Measurements from ENCODE around the gene AUP1. TPM values are rescaled to one million over a fixed set of nuclear protein-coding genes. Genes with fewer than 3 reads are reported as not detected.
A peak's percentile ranks its signal among the peaks of the same experiment; 100 is the strongest.

The AUP1 gene
- total and polyA plus RNA-seq, 11 donors: 33.6 to 168 (median 56.4) TPM

DNA sequence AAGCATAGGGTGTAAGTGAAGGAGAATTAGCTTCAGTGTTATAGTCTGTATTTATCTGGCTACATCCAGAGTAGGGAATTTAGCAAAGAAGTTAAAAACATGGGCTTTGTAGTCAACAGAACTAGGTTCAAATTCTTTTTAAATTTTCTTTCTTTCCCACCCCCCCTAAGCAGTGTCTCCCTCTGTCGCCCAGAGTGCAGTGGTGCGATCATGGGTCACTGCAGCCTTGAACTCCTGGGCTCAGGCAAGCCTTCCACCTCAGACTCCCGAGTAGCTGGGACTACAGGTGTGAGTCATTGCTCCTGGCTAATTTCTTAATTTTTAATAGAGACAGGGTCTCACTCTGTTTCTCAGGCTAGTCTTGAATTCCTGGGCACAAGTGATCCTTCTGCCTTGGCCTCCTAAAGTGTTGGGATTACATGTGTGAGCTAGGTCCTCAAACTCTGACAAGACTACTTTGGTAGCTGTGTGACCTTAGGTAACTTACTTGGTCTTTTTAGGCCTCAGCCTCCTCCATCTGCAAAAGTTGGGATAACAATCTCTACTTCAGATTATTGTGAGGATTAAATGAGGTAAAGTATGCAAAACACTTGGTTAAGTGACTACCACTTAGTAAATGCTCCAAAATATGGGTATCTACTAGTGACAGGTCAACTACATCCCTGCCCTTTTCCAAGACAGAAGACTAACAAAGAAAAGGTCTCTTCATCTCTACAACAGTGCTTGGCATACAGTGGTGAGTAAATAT lies 42.8 kb upstream of the AUP1 start:
- intact Hi-C loops (cut with DNase I): no loop called here
- TF ChIP-seq, protein P1, sequence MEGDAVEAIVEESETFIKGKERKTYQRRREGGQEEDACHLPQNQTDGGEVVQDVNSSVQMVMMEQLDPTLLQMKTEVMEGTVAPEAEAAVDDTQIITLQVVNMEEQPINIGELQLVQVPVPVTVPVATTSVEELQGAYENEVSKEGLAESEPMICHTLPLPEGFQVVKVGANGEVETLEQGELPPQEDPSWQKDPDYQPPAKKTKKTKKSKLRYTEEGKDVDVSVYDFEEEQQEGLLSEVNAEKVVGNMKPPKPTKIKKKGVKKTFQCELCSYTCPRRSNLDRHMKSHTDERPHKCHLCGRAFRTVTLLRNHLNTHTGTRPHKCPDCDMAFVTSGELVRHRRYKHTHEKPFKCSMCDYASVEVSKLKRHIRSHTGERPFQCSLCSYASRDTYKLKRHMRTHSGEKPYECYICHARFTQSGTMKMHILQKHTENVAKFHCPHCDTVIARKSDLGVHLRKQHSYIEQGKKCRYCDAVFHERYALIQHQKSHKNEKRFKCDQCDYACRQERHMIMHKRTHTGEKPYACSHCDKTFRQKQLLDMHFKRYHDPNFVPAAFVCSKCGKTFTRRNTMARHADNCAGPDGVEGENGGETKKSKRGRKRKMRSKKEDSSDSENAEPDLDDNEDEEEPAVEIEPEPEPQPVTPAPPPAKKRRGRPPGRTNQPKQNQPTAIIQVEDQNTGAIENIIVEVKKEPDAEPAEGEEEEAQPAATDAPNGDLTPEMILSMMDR (IDR thresholded peaks at IDR 0.05): no peak
- TF ChIP-seq POLR2A (IDR thresholded peaks at IDR 0.05): no peak
- no peak overlapping the region for H3K27ac ChIP-seq
- WGBS, 4 donors: 69 to 79% (median 75%) methylated on average over 3 of the region's 3 CpGs
- no peaks in the 10 kb centered on the region for H3K9me3 ChIP-seq
- no peaks in the 10 kb centered on the region for H3K36me3 ChIP-seq
- no peak for ATAC-seq
- no peak overlapping the region for H3K4me3 ChIP-seq
- DNase-seq: no peak
- peaks cover 0 to 3% (median 0%) of the 10 kb centered on the region in 9 donors for H3K27me3 ChIP-seq
- H3K4me1 ChIP-seq: peaks cover 0 to 62% (median 2%) of the 10 kb centered on the region in 12 donors

DNA sequence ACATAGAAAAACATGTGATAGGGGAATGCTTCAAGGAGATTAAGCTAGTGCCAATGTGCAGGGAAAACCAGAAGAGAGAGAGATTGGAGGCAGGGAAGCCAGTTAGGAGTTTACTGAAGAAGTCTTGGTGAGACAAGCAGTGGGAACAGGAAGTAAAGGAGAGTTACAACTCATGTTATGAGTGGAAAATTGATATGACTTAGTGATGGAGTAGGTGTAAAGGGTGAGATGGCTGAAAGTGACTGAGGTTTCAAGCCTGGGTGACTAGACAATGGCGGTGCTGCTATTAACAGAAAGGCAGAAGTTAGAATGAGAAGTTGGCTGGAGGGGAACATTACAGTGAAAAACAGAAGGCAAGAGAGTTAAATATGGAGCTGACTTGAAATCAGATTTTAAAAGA lies 41.6 kb upstream of the AUP1 start:
- Histone ChIP-seq H3K27me3 (peaks cover 0 to under 1% (median 0%) of the 10 kb centered on the region in 9 donors), H3K4me1 (peaks cover 0 to 51% (median 0%) of the 10 kb centered on the region in 12 donors)
- no peak for ATAC-seq

GRCh38 chr2:74569686-74570085 lies 40.2 kb upstream of the AUP1 start:
- WGBS, 4 donors: 38 to 90% (median 82%) methylated on average over 1 of the region's 1 CpG
- intact Hi-C loops (cut with DNase I): no loop called here
- Histone ChIP-seq H3K27me3 (no peaks in the 10 kb centered on the region), H3K27ac (no peak overlapping the region), H3K4me1 (peaks cover 0 to 38% (median 0%) of the 10 kb centered on the region in 12 donors), H3K4me3 (no peak overlapping the region), H3K9me3 (no peaks in the 10 kb centered on the region), H3K36me3 (no peaks in the 10 kb centered on the region)
- DNase-seq (no peak), ATAC-seq (no peak)
- TF ChIP-seq POLR2A (IDR thresholded peaks at IDR 0.05): no peak
- TF ChIP-seq, protein P1 (IDR thresholded peaks at IDR 0.05): no peak

More for the DNA sequence above, 41.6 kb upstream of the AUP1 start:
- peak overlapping the region in 1 of 12 donors; percentile 11 for H3K27ac ChIP-seq
- H3K36me3 ChIP-seq: no peaks in the 10 kb centered on the region
- TF ChIP-seq POLR2A (IDR thresholded peaks at IDR 0.05): no peak
- intact Hi-C loops (cut with DNase I): no loop called here
- DNase-seq: no peak
- no peaks in the 10 kb centered on the region for H3K9me3 ChIP-seq
- H3K4me3 ChIP-seq: no peak overlapping the region
- 73 to 83% (median 78%) methylated on average over 1 of the region's 1 CpG for WGBS, 4 donors

GRCh38 chr2:74567881-74568280 lies 38.4 kb upstream of the AUP1 start:
- no peaks in the 10 kb centered on the region for H3K36me3 ChIP-seq
- TF ChIP-seq, protein P1 (IDR thresholded peaks at IDR 0.05): no peak
- no peak for TF ChIP-seq POLR2A (IDR thresholded peaks at IDR 0.05)
- H3K27me3 ChIP-seq: peaks cover 0 to 7% (median 0%) of the 10 kb centered on the region in 9 donors
- WGBS, 4 donors: 85 to 86% (median 86%) methylated on average over 5 of the region's 5 CpGs
- H3K27ac ChIP-seq: peak overlapping the region in 1 of 12 donors; percentile 1
- ATAC-seq (no peak), DNase-seq (no peak)
- H3K4me1 ChIP-seq: peaks cover 0 to 21% (median 0%) of the 10 kb centered on the region in 12 donors
- intact Hi-C loops (cut with DNase I): no loop called here
- no peaks in the 10 kb centered on the region for H3K9me3 ChIP-seq
- H3K4me3 ChIP-seq: no peak overlapping the region

Measured in heart left ventricle (tissue), 16 donors.